Endothelial cell (in vitro differentiated cells): Measurements from ENCODE around the gene CCL4. TPM values are rescaled to one million over a fixed set of nuclear protein-coding genes. Genes with fewer than 3 reads are reported as not detected.

Source experiments
- DNase-seq: peaks from one replicate; pipeline ENCODE4 v3.0.0; 2021; ENCODE audit warnings: low spot score
- H3K27ac Mint-ChIP-seq: one replicate; pipeline ENCODE4 v1.8.0; 2021; ENCODE audit warnings: mixed read lengths, inconsistent platforms; ENCODE audit not compliant: unreplicated experiment
- H3K27me3 Mint-ChIP-seq: one replicate; pipeline ENCODE4 v1.8.0; 2021; ENCODE audit warnings: mild to moderate bottlenecking, moderate library complexity, mixed read lengths, inconsistent platforms; ENCODE audit not compliant: unreplicated experiment
- H3K36me3 Mint-ChIP-seq: one replicate; pipeline ENCODE4 v1.8.0; 2021; ENCODE audit warnings: mild to moderate bottlenecking, low read depth, mixed read lengths, inconsistent platforms; ENCODE audit not compliant: unreplicated experiment
- H3K4me1 Mint-ChIP-seq: one replicate; pipeline ENCODE4 v1.8.0; 2021; ENCODE audit warnings: mild to moderate bottlenecking, mixed read lengths, inconsistent platforms; ENCODE audit not compliant: unreplicated experiment
- H3K4me3 Mint-ChIP-seq: one replicate; pipeline ENCODE4 v1.8.0; 2021; ENCODE audit warnings: mild to moderate bottlenecking, mixed read lengths, inconsistent platforms; ENCODE audit not compliant: unreplicated experiment
- H3K9me3 Mint-ChIP-seq: one replicate; pipeline ENCODE4 v1.8.0; 2021; ENCODE audit warnings: mixed read lengths, inconsistent platforms; ENCODE audit not compliant: unreplicated experiment
- CTCF ChIP-seq: fragments of 200-600 bp; sonication (generic); IDR thresholded peaks from one replicate; pipeline ENCODE4 v1.5.0; 2021; ENCODE audit warnings: antibody characterized with exemption; ENCODE audit not compliant: unreplicated experiment
- total RNA-seq: library from RNA; stranded (reverse); fragmentation: NEBNext Ultra II Directional; extraction: Animal tissue kit (Norgen Biotek cat#: 25700); gene quantifications from one replicate; pipeline ENCODE4 v1.2.1, GENCODE V29; 2021; ENCODE audit not compliant: unreplicated experiment

Gene CCL4
- total RNA-seq, 1 donor from 2014 or later = not detected

- Mint-ChIP-seq H3K9me3 (no peaks in the 10 kb centered on the region), H3K27me3 (no peaks in the 10 kb centered on the region), H3K4me1 (no peaks in the 10 kb centered on the region), H3K36me3 (no peaks in the 10 kb centered on the region), H3K4me3 (no peak overlapping the region), H3K27ac (no peak overlapping the region)
- no peak for TF ChIP-seq CTCF
- DNase-seq = no peak
These were observed 39.2 kb downstream of the CCL4 start for GRCh38 chr17:36142806-36143205.

- TF ChIP-seq CTCF = no peak
- Mint-ChIP-seq H3K9me3 (no peaks in the 10 kb centered on the region), H3K27me3 (no peaks in the 10 kb centered on the region), H3K4me1 (no peaks in the 10 kb centered on the region), H3K36me3 (no peaks in the 10 kb centered on the region), H3K4me3 (no peak overlapping the region), H3K27ac (no peak overlapping the region)
- no peak for DNase-seq
These were observed 40.4 kb downstream of the CCL4 start for GRCh38 chr17:36144014-36144413.

GRCh38 chr17:36144981-36145729, 41.5 kb downstream of the CCL4 start:
- Mint-ChIP-seq H3K27me3 (no peaks in the 10 kb centered on the region), H3K9me3 (no peaks in the 10 kb centered on the region), H3K36me3 (no peaks in the 10 kb centered on the region), H3K4me3 (no peak overlapping the region), H3K27ac (no peak overlapping the region), H3K4me1 (no peaks in the 10 kb centered on the region)
- no peak for DNase-seq
- TF ChIP-seq CTCF = no peak

- H3K27me3 Mint-ChIP-seq = no peaks in the 10 kb centered on the region
- no peaks in the 10 kb centered on the region for H3K36me3 Mint-ChIP-seq
- no peaks in the 10 kb centered on the region for H3K4me1 Mint-ChIP-seq
- H3K9me3 Mint-ChIP-seq = no peaks in the 10 kb centered on the region
- DNase-seq = no peak
- H3K4me3 Mint-ChIP-seq = no peak overlapping the region
- no peak for TF ChIP-seq CTCF
- H3K27ac Mint-ChIP-seq = no peak overlapping the region
These were observed 44.0 kb downstream of the CCL4 start for GRCh38 chr17:36147601-36148000.

GRCh38 chr17:36148559-36149295, 45.1 kb downstream of the CCL4 start:
- DNase-seq = peak; percentile 71
- TF ChIP-seq CTCF = peak; percentile 92
- Mint-ChIP-seq H3K36me3 (no peaks in the 10 kb centered on the region), H3K9me3 (no peaks in the 10 kb centered on the region), H3K27ac (no peak overlapping the region), H3K27me3 (peaks cover 3% of the 10 kb centered on the region), H3K4me3 (no peak overlapping the region), H3K4me1 (no peaks in the 10 kb centered on the region)
